Stimulated activated CD8-positive, alpha-beta memory T cell treated with anti-CD3 and anti-CD28 coated beads, Interleukin-7, amount 100 ng/mL, for 4 hours (primary cell): Measurements from ENCODE around the gene ELOA2.
"Not testable (repeated sequence)": the region's sequence is repeated elsewhere in the genome, so short reads cannot be mapped to it uniquely, and the experiment has no call there.

ENCODE experiments used
- DNase-seq, 2 donors: peaks; one replicate each; pipeline ENCODE4 v3.0.0-alpha.2; 2020; ENCODE audit warnings: low read depth in 2 of 2

ELOA2 gene

DNA sequence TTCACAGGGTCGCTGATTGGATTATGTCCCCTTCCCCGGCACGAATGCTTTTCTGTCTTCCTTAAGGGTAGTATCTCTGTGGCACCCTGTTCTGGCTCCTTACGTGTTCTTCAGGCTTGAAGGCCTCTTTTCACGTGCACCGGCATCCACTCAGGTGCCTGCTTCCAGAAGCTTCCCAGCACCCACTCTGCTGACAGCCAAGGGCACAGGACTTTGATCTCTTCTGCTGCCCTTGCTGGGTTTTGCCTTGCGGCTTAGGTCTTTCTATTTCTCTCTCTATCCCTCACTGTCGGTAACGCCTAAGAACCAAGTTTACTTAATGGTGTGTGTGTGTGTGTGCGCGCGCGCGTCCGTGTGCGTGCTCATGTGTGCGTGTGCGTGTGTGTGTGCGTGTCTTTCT is 14.7 kb downstream of the ELOA2 start:
- not testable (repeated sequence) for DNase-seq

DNA sequence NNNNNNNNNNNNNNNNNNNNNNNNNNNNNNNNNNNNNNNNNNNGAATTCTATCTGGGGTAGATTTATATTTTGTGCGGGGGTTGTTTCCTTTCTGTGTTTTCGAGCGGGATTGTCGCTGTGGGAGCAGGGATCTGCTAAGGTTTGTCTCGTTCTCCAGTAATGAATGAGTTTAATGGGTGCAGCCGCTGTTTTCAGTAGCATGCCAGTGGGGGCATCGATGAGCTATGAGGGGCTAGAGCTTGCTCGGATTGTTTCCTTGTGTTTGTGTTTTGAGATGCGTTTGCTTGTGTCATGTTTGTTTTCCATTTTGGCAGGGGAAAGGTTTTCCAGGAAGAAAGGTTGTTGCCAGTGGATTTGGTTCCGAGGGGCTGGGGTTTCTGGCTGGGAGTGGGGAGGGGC is 15.6 kb downstream of the ELOA2 start:
- not testable (repeated sequence) for DNase-seq
